IPS-18c (cell line): Measurements from ENCODE around the gene AMZ2.
"Not testable (repeated sequence)": the region's sequence is repeated elsewhere in the genome, so short reads cannot be mapped to it uniquely, and the experiment has no call there.

ENCODE experiments used
- H3K4me3 ChIP-seq: 2 replicates; pipeline ENCODE4 v1.7.0; 2013; ENCODE audit warnings: low read depth, mild to moderate bottlenecking, low read length, moderate library complexity; ENCODE audit not compliant: insufficient read depth
- H3K9me3 ChIP-seq: one replicate; pipeline ENCODE4 v1.6.1; 2013; ENCODE audit warnings: mild to moderate bottlenecking, low read length, moderate library complexity; ENCODE audit not compliant: control insufficient read depth, insufficient read depth

AMZ2 gene

GRCh38 chr17:68238164-68238870, 9.5 kb upstream of the AMZ2 start:
- no peak overlapping the region for H3K4me3 ChIP-seq
- H3K9me3 ChIP-seq = no peaks in the 10 kb centered on the region

DNA sequence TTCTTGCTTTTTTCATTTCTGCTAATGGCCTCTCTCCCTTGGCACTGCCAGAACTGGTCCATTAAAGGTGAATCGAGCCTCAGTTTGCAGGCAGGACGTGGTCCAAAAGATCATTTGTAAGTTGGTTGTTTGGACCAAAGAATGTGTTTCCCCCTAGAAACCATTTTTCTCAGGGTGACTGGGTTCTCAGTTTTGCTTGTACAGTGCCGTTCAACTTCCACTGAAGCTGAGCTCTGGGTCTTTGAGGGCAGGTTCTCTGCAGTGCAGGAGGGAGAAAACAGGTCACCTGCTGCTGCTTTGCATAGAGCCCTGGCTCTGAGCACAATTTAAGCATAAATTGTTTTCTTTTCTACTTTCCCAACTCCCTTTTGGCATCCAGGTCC, 9.0 kb upstream of the AMZ2 start:
- no peak overlapping the region for H3K4me3 ChIP-seq
- no peaks in the 10 kb centered on the region for H3K9me3 ChIP-seq

GRCh38 chr17:68239632-68240366, 8.0 kb upstream of the AMZ2 start:
- no peak overlapping the region for H3K4me3 ChIP-seq
- H3K9me3 ChIP-seq = no peaks in the 10 kb centered on the region

GRCh38 chr17:68246271-68247028, 1.4 kb upstream of the AMZ2 start:
- no peak overlapping the region for H3K4me3 ChIP-seq

DNA sequence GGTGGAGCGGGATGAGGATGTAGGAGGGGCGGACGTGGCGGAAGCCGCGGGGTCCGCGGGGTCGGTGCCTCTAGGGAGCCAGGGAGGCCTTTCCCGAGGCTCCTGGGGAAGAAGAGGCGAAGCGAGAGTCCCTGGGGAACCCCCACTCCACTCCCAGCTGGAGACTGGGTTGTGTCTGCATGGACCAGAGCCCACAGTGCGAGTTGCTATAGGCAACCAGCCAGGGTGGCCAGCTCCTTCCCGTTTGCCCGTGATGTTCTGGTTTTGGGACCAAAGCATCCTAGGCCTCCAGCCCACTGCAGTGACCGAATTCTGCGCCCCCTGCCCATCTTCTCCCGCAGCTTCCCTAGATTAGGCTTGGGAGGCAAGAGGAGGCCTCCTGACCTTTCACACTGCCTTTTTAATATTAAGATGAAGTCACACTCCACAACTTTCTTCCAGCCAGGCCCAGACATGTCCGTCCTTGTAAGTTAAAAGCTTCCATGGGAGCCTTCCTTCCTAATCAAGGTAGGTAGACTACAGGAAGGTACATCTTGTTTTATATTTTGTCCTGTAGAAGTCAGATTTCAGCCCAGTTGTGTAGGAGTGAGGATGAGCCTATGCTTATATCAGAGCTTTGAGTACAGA, 469 bp downstream of the AMZ2 start:
- H3K9me3 ChIP-seq = no peaks in the 10 kb centered on the region
- H3K4me3 ChIP-seq = peak overlapping the region; percentile 95

More at GRCh38 chr17:68246271-68247028, 1.4 kb upstream of the AMZ2 start:
- H3K9me3 ChIP-seq = no peaks in the 10 kb centered on the region

GRCh38 chr17:68248891-68249290, 1.0 kb downstream of the AMZ2 start:
- Histone ChIP-seq H3K9me3 (no peaks in the 10 kb centered on the region), H3K4me3 (no peak overlapping the region; the same call in 1 of the 2 replicates)

- H3K4me3 ChIP-seq = no peak overlapping the region
These were observed 1.5 kb downstream of the AMZ2 start for GRCh38 chr17:68249354-68249765.

DNA sequence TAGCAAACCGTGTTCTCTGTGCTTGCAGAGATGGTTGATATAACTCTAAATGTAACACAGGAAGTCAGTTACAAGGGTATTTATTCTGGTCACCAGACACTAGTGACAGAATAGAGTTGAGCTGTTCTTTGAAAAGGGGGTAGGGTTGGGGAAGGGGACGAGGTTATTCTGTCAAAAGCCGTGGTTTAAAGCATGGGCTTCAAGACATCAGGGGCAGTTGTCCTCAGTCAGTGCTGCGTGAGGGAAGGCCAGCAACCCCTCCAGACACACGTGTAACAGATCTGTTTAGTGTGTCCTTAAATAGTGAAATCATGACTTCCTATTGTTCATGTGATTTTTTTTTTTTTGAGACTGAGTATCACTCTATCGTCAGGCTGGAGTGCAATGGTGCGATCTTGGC, 5.6 kb downstream of the AMZ2 start:
- H3K9me3 ChIP-seq, H3K4me3 ChIP-seq: not testable (repeated sequence)

More at GRCh38 chr17:68249354-68249765, 1.5 kb downstream of the AMZ2 start:
- no peaks in the 10 kb centered on the region for H3K9me3 ChIP-seq

- Histone ChIP-seq H3K9me3 (no peaks in the 10 kb centered on the region), H3K4me3 (no peak overlapping the region)
These were observed 7.3 kb downstream of the AMZ2 start for GRCh38 chr17:68255151-68255550.

DNA sequence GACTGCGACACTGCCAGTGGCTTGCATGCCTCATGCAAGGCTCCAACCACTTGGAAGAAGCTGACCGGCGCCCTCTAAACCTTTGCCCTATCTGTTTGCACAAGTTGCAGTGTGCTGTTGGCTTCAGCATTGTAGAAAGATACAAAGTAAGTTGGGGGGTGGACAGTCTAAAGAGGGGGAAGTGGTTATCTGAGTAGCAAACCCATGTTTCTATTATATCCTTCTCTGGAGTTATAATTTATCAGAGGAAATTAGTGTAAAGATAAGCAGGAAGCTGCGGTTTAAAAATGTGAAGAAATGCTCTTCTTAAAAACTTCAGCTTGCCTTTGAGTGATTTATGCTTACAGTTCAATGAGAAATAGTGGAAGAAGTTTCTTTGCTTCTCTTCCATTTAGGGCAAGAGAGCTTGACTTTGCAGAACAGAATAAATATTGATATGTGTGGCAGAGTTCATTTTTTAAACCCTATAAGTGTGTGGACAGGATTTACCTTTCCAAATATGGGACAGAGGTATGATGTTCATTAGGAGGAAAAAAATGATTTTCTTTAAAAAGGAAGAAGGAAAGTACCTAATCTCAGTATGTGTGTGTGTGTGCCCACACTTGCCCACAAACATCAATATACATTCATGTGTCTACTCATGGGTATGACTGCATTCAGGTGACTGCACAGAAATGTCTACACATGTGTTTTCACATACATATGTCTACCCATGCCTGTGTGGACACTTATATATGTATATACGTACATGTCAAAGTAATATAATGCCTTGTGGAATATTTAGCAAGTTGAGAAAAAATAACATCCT, 8.1 kb downstream of the AMZ2 start:
- H3K9me3 ChIP-seq = no peaks in the 10 kb centered on the region
- no peak overlapping the region for H3K4me3 ChIP-seq

DNA sequence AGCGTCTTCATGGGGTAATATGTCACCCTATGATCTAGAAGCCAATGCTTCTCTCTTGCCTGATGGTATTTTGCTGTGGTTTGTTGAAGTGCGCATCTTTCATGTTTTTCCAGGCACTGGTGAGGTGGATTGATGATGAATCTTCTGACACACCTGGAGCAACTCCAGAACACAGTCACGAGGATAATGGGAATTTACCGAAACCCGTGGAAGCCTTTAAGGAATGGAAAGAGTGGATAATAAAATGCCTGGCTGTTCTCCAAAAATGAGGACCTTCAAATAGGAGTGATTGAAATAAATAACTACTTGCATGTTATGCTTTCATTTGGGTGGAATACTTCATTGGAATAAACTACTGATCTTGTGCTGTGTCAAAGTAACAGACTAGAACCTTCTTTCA, 8.9 kb downstream of the AMZ2 start:
- H3K4me3 ChIP-seq, H3K9me3 ChIP-seq: not testable (repeated sequence)

- Histone ChIP-seq H3K9me3 (no peaks in the 10 kb centered on the region), H3K4me3 (no peak overlapping the region)
These were observed 10.1 kb downstream of the AMZ2 start for GRCh38 chr17:68257934-68258333.

- not testable (repeated sequence) for H3K9me3 ChIP-seq, H3K4me3 ChIP-seq
These were observed 11.2 kb downstream of the AMZ2 start for GRCh38 chr17:68258890-68259647.

DNA sequence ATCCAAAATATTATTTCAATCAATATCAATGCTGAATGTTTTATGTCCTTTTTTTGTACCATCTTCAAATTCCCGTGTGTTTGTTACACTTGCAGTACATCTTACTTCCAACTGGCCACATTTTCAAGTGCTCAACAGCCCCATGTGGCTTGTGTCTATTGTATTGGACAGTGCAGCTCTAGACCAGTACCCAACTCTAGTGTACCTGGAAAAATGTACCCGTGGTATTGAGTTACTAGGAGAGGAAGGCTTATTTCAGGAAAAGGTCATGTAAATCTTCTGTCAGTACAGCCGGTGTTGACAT, 11.8 kb downstream of the AMZ2 start:
- not testable (repeated sequence) for H3K4me3 ChIP-seq, H3K9me3 ChIP-seq

DNA sequence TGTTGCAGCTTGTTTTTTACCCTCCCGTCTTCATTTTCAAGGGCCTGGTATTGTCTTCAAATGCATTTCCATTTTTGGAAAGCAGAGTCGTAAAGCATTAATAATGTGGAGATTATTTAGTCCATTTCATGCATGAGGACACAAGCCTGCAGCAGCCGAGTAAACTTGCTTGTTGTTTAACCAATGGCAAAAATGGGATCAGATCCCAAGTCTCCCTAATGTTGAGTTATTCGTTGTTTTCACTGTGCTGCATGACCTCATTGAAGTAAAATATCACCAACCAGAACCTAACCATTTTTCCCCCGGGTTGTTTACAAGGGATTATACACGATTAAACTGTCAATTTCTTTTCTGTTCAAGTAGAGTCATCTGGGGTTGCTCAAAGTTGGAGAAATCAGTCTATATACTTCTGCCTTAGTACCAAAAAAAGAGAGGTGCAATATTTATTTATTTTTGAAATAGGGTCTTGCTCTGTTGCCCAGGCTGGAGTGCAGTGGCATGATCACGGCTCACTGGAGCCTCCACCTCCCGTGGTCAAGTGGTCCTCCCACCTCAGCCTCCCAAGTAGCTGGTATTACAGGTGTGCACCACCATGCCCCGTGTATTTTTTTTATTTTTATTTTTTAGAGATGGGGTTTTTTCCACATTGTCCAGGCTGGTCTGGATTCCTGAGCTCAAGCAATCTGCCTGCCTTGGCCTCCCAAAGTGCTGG, 12.4 kb downstream of the AMZ2 start:
- no peak overlapping the region for H3K4me3 ChIP-seq

DNA sequence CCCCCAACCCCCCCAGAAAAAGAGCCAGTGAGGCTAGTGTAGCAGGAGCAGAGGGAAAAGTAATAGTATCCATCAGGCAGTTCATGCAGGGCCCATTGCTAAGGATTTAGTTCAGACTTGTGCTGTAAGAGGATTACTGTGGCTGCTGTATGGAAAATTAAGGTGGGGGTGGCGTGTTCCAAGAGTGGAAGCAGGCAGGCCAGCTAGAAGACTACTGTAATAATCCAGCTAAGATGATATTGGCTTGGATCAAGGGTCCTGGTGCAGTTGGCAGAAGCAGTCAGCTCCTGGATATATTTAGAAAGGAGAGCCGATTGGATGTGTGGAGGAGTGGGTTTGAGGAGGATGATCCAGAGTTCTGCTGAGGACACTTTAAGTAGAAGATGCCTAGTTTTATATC, 14.6 kb downstream of the AMZ2 start:
- not testable (repeated sequence) for H3K4me3 ChIP-seq

More for the DNA sequence above, 12.4 kb downstream of the AMZ2 start:
- no peaks in the 10 kb centered on the region for H3K9me3 ChIP-seq

More for the DNA sequence above, 14.6 kb downstream of the AMZ2 start:
- not testable (repeated sequence) for H3K9me3 ChIP-seq
